HG03196 (cell line): ENCODE results near the gene SF3A2.

Source experiments
- ATAC-seq: cut with Tn5 transposase; IDR thresholded peaks from one replicate; pipeline ENCODE4 v1.9.1; 2021; ENCODE audit not compliant: unreplicated experiment

SF3A2 gene

GRCh38 chr19:2226051-2226839 is 10.4 kb upstream of the SF3A2 start:
- ATAC-seq: no peak

- ATAC-seq: no peak
Observed at GRCh38 chr19:2226840-2227360, 9.7 kb upstream of the SF3A2 start.

- no peak for ATAC-seq
Observed at GRCh38 chr19:2227415-2228156, 9.0 kb upstream of the SF3A2 start.

- ATAC-seq: no peak
Observed at GRCh38 chr19:2228157-2229030, 8.2 kb upstream of the SF3A2 start.

GRCh38 chr19:2229103-2230032 is 7.3 kb upstream of the SF3A2 start:
- ATAC-seq: no peak

GRCh38 chr19:2230033-2230531 is 6.5 kb upstream of the SF3A2 start:
- ATAC-seq: no peak

- no peak for ATAC-seq
Observed at GRCh38 chr19:2230807-2231533, 5.7 kb upstream of the SF3A2 start.

GRCh38 chr19:2231621-2232221 is 4.9 kb upstream of the SF3A2 start:
- ATAC-seq: no peak

GRCh38 chr19:2232286-2233151 is 4.1 kb upstream of the SF3A2 start:
- no peak for ATAC-seq

- no peak for ATAC-seq
Observed at GRCh38 chr19:2233601-2234280, 2.9 kb upstream of the SF3A2 start.

GRCh38 chr19:2234996-2235380 is 1.6 kb upstream of the SF3A2 start:
- no peak for ATAC-seq

GRCh38 chr19:2235381-2236063 is 1.1 kb upstream of the SF3A2 start:
- ATAC-seq: peak; percentile 20

- no peak for ATAC-seq
Observed at GRCh38 chr19:2236064-2236313, 635 bp upstream of the SF3A2 start.

GRCh38 chr19:2237051-2237868 is 636 bp downstream of the SF3A2 start:
- ATAC-seq: no peak

- no peak for ATAC-seq
Observed at GRCh38 chr19:2237869-2238153, 1.2 kb downstream of the SF3A2 start.

- ATAC-seq: no peak
Observed at GRCh38 chr19:2239173-2239572, 2.5 kb downstream of the SF3A2 start.
